B cell (primary cell): ENCODE results near the gene SMKR1. TPM values are rescaled to one million over a fixed set of nuclear protein-coding genes. Genes with fewer than 3 reads are reported as not detected.
A peak's percentile ranks its signal among the peaks of the same experiment; 100 is the strongest.

Experiments used
- ATAC-seq: fragments of 200-7000 bp; cut with Tn5 transposase; one replicate; pipeline ENCODE4 v1.10.0; 2021; ENCODE audit warnings: low read depth, mild to moderate bottlenecking, moderate number of reproducible peaks, moderate library complexity
- CTCF ChIA-PET: fragments of 350-600 bp; sonication (Branson Sonifier 250); formaldehyde crosslinking; loops from one replicate; lab custom pipeline; 2021; ENCODE audit warnings: antibody characterized with exemption, inconsistent platforms; lab: Charles Lee
- POLR2A ChIA-PET: fragments of 350-600 bp; sonication (Branson Sonifier 250); formaldehyde crosslinking; loops from one replicate; lab custom pipeline; 2021; ENCODE audit warnings: antibody characterized with exemption; lab: Charles Lee
- DNase-seq: peaks from one replicate; pipeline ENCODE4 v3.0.0; 2013
- H2AFZ ChIP-seq: 2 replicates; pipeline ENCODE4 v1.6.1; 2012; ENCODE audit warnings: mild to moderate bottlenecking, low read depth, low read length; ENCODE audit not compliant: insufficient read depth, poor library complexity, severe bottlenecking
- H3K27ac ChIP-seq, 2 donors: 1 replicate in 1 of 2; 2 replicates in 1 of 2; pipeline ENCODE4 v1.5.1; 2012 to 2013; ENCODE audit warnings: low read length in 2 of 2, mild to moderate bottlenecking in 2 of 2, moderate library complexity in 1 of 2
- H3K27me3 ChIP-seq, 4 experiments: fragments of 200-600 bp in 1 of 4; sonication (generic) in 1 of 4; replicated peaks in 1 of 4; 1 replicate in 2 of 4; 2 replicates in 2 of 4; pipeline versions ENCODE4 v1.6.1 to v1.7.0; 2013 to 2016; ENCODE audit warnings: low read length in 3 of 4, mild to moderate bottlenecking in 2 of 4, mixed read lengths in 1 of 4, moderate library complexity in 1 of 4; ENCODE audit not compliant: insufficient read depth in 4 of 4, control insufficient read depth in 3 of 4; ENCODE audit errors: control extremely low read depth in 1 of 4
- H3K36me3 ChIP-seq, 2 experiments: replicated peaks in 1 of 2; 1 replicate in 1 of 2; 2 replicates in 1 of 2; pipeline versions ENCODE4 v1.6.1 to v1.7.1; 2013; ENCODE audit warnings: low read length in 1 of 2; ENCODE audit not compliant: insufficient read depth in 2 of 2, control insufficient read depth in 1 of 2; ENCODE audit errors: control extremely low read depth in 1 of 2, extremely low read depth in 1 of 2
- H3K4me1 ChIP-seq, 2 donors: fragments of 200-600 bp in 1 of 2; sonication (generic) in 1 of 2; 1 replicate in 1 of 2; 2 replicates in 1 of 2; pipeline versions ENCODE4 v1.5.1 to v1.6.1; 2013 to 2017; ENCODE audit warnings: low read length in 2 of 2; ENCODE audit not compliant: control insufficient read depth in 2 of 2, insufficient read depth in 2 of 2
- H3K4me2 ChIP-seq: replicated peaks from 2 replicates; pipeline ENCODE3; 2012; ENCODE audit warnings: mild to moderate bottlenecking, low read depth, low read length; ENCODE audit not compliant: poor library complexity, severe bottlenecking
- H3K4me3 ChIP-seq, 5 experiments: fragments of 200-600 bp in 1 of 5; sonication (generic) in 1 of 5; 1 replicate in 3 of 5; 2 replicates in 2 of 5; pipeline versions ENCODE4 v1.5.1 to v1.7.0; 2011 to 2016; ENCODE audit warnings: low read length in 4 of 5, mild to moderate bottlenecking in 4 of 5, low read depth in 2 of 5, control low read depth in 1 of 5, moderate library complexity in 1 of 5; ENCODE audit not compliant: insufficient read depth in 1 of 5; ENCODE audit errors: control extremely low read depth in 1 of 5, extremely low read depth in 1 of 5
- H3K79me2 ChIP-seq: fragments of 200-600 bp; sonication (generic); one replicate; pipeline ENCODE4 v1.6.0; 2016; ENCODE audit warnings: low read length; ENCODE audit not compliant: control insufficient read depth, insufficient read depth
- H3K9ac ChIP-seq: fragments of 200-600 bp; sonication (generic); 2 replicates; pipeline ENCODE4 v1.6.1; 2017; ENCODE audit warnings: mild to moderate bottlenecking, low read length, moderate library complexity
- H3K9me3 ChIP-seq, 3 donors: one replicate each; pipeline versions ENCODE4 v1.6.1 to v1.7.1; 2013; ENCODE audit warnings: low read length in 2 of 3; ENCODE audit not compliant: control insufficient read depth in 2 of 3, insufficient read depth in 1 of 3; ENCODE audit errors: control extremely low read depth in 1 of 3
- H4K20me1 ChIP-seq: 2 replicates; pipeline ENCODE4 v1.6.0; 2012; ENCODE audit warnings: mild to moderate bottlenecking, low read length; ENCODE audit not compliant: insufficient read depth, control insufficient read depth, poor library complexity, severe bottlenecking
- H3K27ac Mint-ChIP-seq: one replicate; pipeline ENCODE4 v1.8.0; 2021; ENCODE audit warnings: mixed read lengths
- H3K27me3 Mint-ChIP-seq: one replicate; pipeline ENCODE4 v1.8.0; 2021; ENCODE audit warnings: mixed read lengths
- H3K4me1 Mint-ChIP-seq: one replicate; pipeline ENCODE4 v1.8.0; 2021; ENCODE audit warnings: mixed read lengths
- H3K4me3 Mint-ChIP-seq: one replicate; pipeline ENCODE4 v1.8.0; 2021; ENCODE audit warnings: mixed read lengths
- H3K9me3 Mint-ChIP-seq: one replicate; pipeline ENCODE4 v1.8.0; 2022; ENCODE audit warnings: mixed read lengths; ENCODE audit not compliant: insufficient read depth
- EZH2 ChIP-seq: IDR thresholded peaks from 2 replicates; pipeline ENCODE4 v1.6.1; 2012; ENCODE audit warnings: borderline replicate concordance, low read depth, mild to moderate bottlenecking, moderate library complexity, low read length; ENCODE audit not compliant: insufficient read depth, poor library complexity, severe bottlenecking
- WGBS: methylation state at CpG from one replicate; pipeline ENCODE4 v1.1.5; 2013; ENCODE audit warnings: missing lambda C conversion rate; ENCODE audit not compliant: insufficient coverage; 5-methylcytosine and 5-hydroxymethylcytosine counted together
- intact Hi-C: fragments of 100-400 bp; cut with micrococcal nuclease; formaldehyde crosslinking; loops from one replicate; pipeline ENCODE4 v1.10.0; 2022
- polyA plus RNA-seq: library from polyadenylated mRNA; depleted of rRNA; stranded (reverse); fragments of >200 nt; gene quantifications from 2 replicates; pipeline ENCODE4 v1.2.3, GENCODE V29; 2012
- total RNA-seq, 2 donors: library from RNA; stranded (reverse); fragments of 120-200 nt in 1 of 2; gene quantifications; 1 replicate in 1 of 2; 2 replicates in 1 of 2; pipeline versions ENCODE4 v1.2.3 to v1.2.4, GENCODE V29; 2013 to 2022
- TF ChIP-seq, protein P1 (sequence below): fragments of 200-600 bp; IDR thresholded peaks from one replicate; pipeline ENCODE4 v1.8.0; 2022; ENCODE audit warnings: antibody characterized with exemption, mild to moderate bottlenecking

SMKR1 gene
- total and polyA plus RNA-seq, 2 donors (not counting 1 experiment from before 2014, with no cell fraction given), result 0.58 to 2.9 TPM

DNA sequence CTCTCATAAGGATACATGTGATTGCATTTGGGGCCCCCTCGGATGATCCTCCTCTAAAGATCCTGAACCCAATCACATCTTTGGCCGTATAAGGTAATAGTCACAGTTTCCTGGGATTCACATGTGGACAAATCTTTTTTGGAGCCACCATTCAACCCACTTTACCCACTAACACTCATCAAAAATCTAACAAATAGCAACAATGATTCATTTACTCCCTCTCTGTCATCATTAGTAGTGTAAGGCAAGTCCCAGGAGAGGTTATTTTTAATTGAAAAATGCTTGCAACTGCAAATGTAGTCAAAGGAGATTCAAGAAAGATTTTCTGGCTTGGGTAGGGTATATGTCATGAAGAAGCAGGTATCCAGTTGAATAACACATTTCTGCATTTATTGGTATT lies 9.9 kb upstream of the SMKR1 start:
- intact Hi-C loops, result no loop called here
- no peaks in the 10 kb centered on the region for H3K9me3 ChIP-seq
- H3K4me1 ChIP-seq, result peaks cover 0 to 12% of the 10 kb centered on the region in 2 donors
- POLR2A ChIA-PET, result no interaction called here
- H4K20me1 ChIP-seq, result no peaks in the 10 kb centered on the region
- peak overlapping the region; percentile 4 for H3K27ac Mint-ChIP-seq
- H3K4me2 ChIP-seq, result no peak overlapping the region
- CTCF ChIA-PET, result no interaction called here
- ATAC-seq (no peak), DNase-seq (no peak)
- TF ChIP-seq EZH2, result no peak
- TF ChIP-seq, protein P1, sequence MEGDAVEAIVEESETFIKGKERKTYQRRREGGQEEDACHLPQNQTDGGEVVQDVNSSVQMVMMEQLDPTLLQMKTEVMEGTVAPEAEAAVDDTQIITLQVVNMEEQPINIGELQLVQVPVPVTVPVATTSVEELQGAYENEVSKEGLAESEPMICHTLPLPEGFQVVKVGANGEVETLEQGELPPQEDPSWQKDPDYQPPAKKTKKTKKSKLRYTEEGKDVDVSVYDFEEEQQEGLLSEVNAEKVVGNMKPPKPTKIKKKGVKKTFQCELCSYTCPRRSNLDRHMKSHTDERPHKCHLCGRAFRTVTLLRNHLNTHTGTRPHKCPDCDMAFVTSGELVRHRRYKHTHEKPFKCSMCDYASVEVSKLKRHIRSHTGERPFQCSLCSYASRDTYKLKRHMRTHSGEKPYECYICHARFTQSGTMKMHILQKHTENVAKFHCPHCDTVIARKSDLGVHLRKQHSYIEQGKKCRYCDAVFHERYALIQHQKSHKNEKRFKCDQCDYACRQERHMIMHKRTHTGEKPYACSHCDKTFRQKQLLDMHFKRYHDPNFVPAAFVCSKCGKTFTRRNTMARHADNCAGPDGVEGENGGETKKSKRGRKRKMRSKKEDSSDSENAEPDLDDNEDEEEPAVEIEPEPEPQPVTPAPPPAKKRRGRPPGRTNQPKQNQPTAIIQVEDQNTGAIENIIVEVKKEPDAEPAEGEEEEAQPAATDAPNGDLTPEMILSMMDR, result no peak
- H3K4me3 Mint-ChIP-seq, result no peak overlapping the region
- no peaks in the 10 kb centered on the region for H3K36me3 ChIP-seq
- no peak overlapping the region for H3K9ac ChIP-seq
- H3K27me3 Mint-ChIP-seq, result no peaks in the 10 kb centered on the region
- H3K27ac ChIP-seq, result no peak overlapping the region
- H3K9me3 Mint-ChIP-seq, result no peaks in the 10 kb centered on the region
- no peak overlapping the region for H3K4me3 ChIP-seq
- WGBS, result 100% methylated on average over 2 of the region's 2 CpGs
- H3K27me3 ChIP-seq, result no peaks in the 10 kb centered on the region
- H3K79me2 ChIP-seq, result no peaks in the 10 kb centered on the region
- H2AFZ ChIP-seq, result no peak overlapping the region
- H3K4me1 Mint-ChIP-seq, result peaks cover 23% of the 10 kb centered on the region

DNA sequence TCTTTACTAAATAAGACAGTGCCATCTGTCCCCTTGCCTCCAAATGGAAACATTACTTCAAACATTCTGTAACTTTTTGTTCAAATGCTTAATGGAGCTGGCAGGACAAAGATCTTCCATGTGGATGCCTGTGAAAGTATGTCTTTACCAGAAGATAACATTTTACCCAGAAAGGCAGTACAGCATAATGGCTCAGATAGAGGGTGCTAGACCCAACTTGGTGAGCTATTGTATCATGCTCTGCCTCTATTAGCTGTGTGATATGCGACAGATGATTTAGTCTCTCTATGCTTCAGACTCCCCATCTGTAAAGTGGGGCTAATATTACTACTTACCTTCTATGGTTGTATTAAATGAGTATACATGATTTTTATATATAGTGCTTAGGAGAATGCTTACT lies 8.8 kb upstream of the SMKR1 start:
- peak overlapping the region; percentile 73 to 84 for H3K27ac ChIP-seq
- H3K4me2 ChIP-seq, result no peak overlapping the region
- peak overlapping the region; percentile 82 for H3K27ac Mint-ChIP-seq
- WGBS, result no CpG with 5 or more reads among the region's 1 CpG
- H3K27me3 ChIP-seq, result no peaks in the 10 kb centered on the region
- no peaks in the 10 kb centered on the region for H3K79me2 ChIP-seq
- peak overlapping the region; percentile 12 for H3K9ac ChIP-seq
- H3K9me3 Mint-ChIP-seq, result no peaks in the 10 kb centered on the region
- ATAC-seq (peak; percentile 60), DNase-seq (peak; percentile 53)
- no peaks in the 10 kb centered on the region for H3K9me3 ChIP-seq
- H2AFZ ChIP-seq, result no peak overlapping the region
- no peaks in the 10 kb centered on the region for H4K20me1 ChIP-seq
- peaks cover 0 to 12% of the 10 kb centered on the region in 2 donors for H3K4me1 ChIP-seq
- ChIA-PET CTCF (interaction anchor here (0.5 to 1.6 kb wide), 3 partner anchors 22 to 356 kb away, joined by 3 to 5 read pairs (median 3); no protein-coding TSS in a partner anchor), POLR2A (interaction anchor here (0.7 kb wide), 1 partner anchor 10 kb away, joined by 3 read pairs; no protein-coding TSS in a partner anchor)
- H3K4me1 Mint-ChIP-seq, result peaks cover 24% of the 10 kb centered on the region
- TF ChIP-seq, protein P1, result no peak
- TF ChIP-seq EZH2, result no peak
- no peaks in the 10 kb centered on the region for H3K27me3 Mint-ChIP-seq
- H3K4me3 ChIP-seq, result no peak overlapping the region
- peak overlapping the region; percentile 57 for H3K4me3 Mint-ChIP-seq
- H3K36me3 ChIP-seq, result no peaks in the 10 kb centered on the region
- intact Hi-C loops, result no loop called here
